GM12874 (cell line): ENCODE data around the gene PRRT1.

Source experiments
- TF ChIP-seq, protein P1 (sequence below): IDR thresholded peaks from 2 replicates; pipeline ENCODE4 v1.5.1; 2011; ENCODE audit warnings: low read depth, mild to moderate bottlenecking, control low read depth, low read length, moderate library complexity; ENCODE audit not compliant: insufficient read depth

PRRT1 gene

GRCh38 chr6:32147401-32148132 is 4.2 kb downstream of the PRRT1 start:
- TF ChIP-seq, protein P1, sequence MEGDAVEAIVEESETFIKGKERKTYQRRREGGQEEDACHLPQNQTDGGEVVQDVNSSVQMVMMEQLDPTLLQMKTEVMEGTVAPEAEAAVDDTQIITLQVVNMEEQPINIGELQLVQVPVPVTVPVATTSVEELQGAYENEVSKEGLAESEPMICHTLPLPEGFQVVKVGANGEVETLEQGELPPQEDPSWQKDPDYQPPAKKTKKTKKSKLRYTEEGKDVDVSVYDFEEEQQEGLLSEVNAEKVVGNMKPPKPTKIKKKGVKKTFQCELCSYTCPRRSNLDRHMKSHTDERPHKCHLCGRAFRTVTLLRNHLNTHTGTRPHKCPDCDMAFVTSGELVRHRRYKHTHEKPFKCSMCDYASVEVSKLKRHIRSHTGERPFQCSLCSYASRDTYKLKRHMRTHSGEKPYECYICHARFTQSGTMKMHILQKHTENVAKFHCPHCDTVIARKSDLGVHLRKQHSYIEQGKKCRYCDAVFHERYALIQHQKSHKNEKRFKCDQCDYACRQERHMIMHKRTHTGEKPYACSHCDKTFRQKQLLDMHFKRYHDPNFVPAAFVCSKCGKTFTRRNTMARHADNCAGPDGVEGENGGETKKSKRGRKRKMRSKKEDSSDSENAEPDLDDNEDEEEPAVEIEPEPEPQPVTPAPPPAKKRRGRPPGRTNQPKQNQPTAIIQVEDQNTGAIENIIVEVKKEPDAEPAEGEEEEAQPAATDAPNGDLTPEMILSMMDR, result no peak

DNA sequence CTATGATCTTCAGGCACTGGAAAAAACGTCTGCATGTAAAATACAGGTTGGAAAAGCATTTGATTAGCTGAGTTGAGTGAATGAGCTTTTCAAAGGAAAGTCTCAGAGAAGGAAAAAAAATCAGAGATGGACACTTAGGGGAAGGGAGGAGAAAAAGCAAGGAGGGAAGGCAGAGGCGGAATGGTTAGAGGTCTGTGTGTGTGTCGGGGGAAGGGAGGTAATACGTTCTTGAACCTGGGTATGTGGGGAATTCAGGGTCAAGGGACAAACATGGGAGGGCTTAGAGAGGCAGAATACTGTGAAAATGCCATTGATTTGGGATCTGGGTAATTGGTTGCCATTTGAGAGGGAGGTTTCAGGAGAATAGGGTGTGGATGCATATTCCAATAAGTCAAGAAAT is 5.1 kb downstream of the PRRT1 start:
- TF ChIP-seq, protein P1, result no peak

DNA sequence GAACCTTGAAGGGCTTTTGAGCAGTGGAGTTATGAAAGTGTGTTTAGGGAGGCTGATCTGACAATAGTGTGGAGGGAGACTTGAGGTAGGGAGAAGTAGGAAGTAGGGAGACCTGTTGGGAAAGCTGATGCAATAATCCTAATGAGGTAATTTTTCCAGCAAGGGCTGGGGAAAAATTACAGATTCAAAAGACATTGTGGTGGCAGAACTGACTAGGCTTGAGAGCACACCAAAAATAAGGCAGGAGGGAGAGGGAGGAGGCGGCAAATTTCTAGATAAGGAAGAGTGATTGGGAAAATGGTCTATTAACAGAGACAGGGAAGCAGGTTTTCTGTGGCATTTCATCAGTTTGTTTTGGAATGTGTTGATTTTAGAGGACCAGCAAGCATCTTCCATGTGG is 5.5 kb downstream of the PRRT1 start:
- TF ChIP-seq, protein P1, result no peak

DNA sequence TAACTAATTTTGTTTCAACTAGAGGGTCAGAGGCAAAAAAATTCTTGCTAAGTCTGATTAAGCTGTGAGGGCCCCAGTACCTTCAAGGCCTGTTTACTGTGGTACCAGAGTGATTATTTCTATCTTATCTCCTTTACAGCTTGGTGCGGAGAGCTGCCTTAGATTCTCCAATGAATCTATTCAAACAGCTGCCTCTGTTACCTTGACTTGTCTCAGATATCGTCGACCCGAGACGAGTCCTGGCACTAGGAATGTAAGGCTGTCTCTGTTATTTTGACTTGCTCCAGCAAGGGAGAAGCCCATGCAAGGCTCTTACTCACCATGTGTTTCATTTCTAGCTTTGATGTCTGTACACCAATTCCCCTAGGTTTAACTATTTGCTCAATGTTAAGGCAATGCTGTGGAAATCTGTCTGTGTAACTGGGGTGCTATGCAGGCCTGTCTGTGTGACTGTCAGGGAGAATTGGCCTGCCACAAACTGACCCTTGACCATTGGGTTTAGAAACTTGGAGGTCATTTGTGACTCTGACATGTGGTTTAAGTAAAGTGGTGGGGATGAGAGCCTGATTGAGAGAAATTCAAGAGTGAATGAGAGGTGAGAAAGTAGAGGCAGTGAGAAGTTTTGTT is 11.2 kb downstream of the PRRT1 start:
- TF ChIP-seq, protein P1, result no peak

- TF ChIP-seq, protein P1, result no peak
Measured at GRCh38 chr6:32139590-32139989, 12.1 kb downstream of the PRRT1 start.

DNA sequence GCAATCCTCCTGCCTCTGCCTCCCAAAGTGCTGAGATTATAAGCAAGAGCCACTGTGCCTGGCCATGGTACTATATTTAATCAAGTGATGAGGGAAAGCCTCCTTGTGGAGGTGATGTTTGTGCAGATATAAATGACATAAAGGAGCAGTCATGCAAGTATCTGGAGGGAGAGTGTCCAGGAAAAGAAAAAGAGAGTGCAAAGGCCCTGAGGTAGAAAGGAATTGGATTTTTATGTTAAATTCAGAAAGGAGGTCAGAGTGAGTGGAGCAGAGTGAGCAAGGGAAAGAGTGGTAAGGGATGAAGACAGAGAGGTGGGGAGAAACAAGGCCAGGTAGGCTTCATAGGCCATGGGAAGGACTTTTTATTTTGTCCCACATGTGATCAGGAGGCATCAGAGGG is 14.3 kb downstream of the PRRT1 start:
- TF ChIP-seq, protein P1, result no peak

DNA sequence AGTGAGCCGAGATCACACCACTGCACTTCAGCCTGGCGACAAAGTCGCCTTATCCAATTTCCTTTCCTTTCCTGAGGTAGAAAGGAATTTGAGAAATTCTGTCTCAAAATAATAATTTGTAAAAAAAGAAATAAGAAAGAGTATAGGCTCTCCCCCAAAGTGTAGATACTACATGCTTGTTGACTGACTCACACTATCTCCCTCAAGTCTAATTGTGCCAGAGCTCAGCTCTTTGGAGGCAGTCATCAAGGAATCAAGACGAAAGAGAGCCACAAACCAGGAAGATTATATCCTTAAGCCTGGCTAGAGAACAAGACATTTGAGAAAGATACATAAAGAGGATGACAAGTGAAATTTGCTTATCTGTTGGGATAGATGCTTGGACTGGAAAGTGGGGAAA is 18.0 kb downstream of the PRRT1 start:
- TF ChIP-seq, protein P1, result no peak
